Tibial nerve (tissue), 3 donors: Measurements from ENCODE around the gene TCEA2.

Experiments
- POLR2A ChIP-seq, 2 donors: fragments of 450-650 bp; IDR thresholded peaks; one replicate each; pipeline ENCODE4 v1.6.1; 2017; ENCODE audit warnings: antibody characterized with exemption in 2 of 2, mild to moderate bottlenecking in 2 of 2, moderate library complexity in 2 of 2
- TF ChIP-seq, protein P1 (sequence below), 5 experiments: fragments of 200-600 bp in 3 of 5; fragments of 450-650 bp in 2 of 5; sonication (generic) in 3 of 5; IDR thresholded peaks; one replicate each; pipeline ENCODE4 v1.5.1; 2016 to 2019; ENCODE audit warnings: antibody characterized with exemption in 5 of 5, mild to moderate bottlenecking in 3 of 5, moderate library complexity in 2 of 5

DNA sequence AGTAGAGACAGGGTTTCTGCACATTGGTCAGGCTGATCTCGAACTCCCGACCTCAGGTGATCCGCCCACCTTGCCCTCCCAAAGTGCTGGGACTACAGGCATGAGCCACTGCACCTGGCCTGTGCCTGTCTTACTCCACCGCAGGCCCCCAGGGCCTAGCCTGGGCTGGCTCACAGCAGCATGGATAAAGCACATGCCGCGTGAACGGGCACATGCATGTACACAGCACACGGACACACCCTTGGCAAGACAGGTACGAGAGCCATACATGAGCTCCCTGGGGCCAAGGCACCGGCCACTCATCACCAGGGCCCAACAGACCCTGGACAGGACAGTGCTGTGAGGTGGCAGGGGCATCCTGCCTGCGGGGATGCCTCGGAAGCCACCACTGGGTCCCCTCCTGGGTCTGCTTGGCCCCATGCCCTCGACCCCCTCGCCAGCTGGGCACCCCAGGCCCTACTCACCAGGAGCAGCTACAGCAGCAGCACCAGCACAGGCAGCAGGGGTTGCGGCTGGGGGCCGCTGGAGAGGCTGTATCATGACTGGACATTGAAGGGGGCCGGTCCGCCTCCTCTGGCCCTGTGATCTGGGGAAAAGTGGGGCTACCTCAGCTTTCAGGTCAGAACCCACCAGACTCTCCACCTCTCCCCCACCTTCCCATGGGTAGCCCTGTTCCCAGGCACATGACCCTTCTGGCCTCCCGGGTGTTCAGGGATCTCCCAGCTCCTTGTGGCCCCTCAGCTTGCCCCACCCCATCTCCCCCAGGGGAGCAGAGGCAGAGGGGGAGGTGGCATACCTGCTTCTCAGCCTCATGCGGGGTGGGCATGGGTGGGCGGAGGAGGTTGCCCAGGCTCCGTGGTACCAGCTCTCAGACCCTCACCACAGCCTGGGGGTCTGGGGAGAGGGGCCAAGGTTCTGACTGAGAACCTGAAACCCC is 13.3 kb downstream of the TCEA2 start:
- TF ChIP-seq, protein P1, sequence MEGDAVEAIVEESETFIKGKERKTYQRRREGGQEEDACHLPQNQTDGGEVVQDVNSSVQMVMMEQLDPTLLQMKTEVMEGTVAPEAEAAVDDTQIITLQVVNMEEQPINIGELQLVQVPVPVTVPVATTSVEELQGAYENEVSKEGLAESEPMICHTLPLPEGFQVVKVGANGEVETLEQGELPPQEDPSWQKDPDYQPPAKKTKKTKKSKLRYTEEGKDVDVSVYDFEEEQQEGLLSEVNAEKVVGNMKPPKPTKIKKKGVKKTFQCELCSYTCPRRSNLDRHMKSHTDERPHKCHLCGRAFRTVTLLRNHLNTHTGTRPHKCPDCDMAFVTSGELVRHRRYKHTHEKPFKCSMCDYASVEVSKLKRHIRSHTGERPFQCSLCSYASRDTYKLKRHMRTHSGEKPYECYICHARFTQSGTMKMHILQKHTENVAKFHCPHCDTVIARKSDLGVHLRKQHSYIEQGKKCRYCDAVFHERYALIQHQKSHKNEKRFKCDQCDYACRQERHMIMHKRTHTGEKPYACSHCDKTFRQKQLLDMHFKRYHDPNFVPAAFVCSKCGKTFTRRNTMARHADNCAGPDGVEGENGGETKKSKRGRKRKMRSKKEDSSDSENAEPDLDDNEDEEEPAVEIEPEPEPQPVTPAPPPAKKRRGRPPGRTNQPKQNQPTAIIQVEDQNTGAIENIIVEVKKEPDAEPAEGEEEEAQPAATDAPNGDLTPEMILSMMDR (IDR thresholded peaks at IDR 0.05) = no peak
- TF ChIP-seq POLR2A (IDR thresholded peaks at IDR 0.05) = no peak
